ENCODE results near the gene HMGA1. TPM values are rescaled to one million over a fixed set of nuclear protein-coding genes. Genes with fewer than 3 reads are reported as not detected.

Gene HMGA1
- total and polyA plus RNA-seq, 2 experiments from 2014 or later = 1,411 to 2,052 TPM

- TF ChIP-seq ETS1 (IDR thresholded peaks at IDR 0.05) (no peak), EZH2 (IDR thresholded peaks at IDR 0.05; ENCODE audit: low read depth, unreplicated experiment) (no peak), EZH2phosphoT487 (IDR thresholded peaks at IDR 0.05; ENCODE audit: unreplicated experiment) (no peak), ZNF114 (CRISPR knock-in tag; IDR thresholded peaks at IDR 0.05) (no peak)
Observed at GRCh38 chr6:34288581-34288980, 51.9 kb downstream of the HMGA1 start (continued).

- peaks cover 4% of the 10 kb centered on the region; the same call in 1 of the 2 replicates for H3K36me3 ChIP-seq (ENCODE audit: insufficient read depth)
- no peaks in the 10 kb centered on the region for H3K9me3 Mint-ChIP-seq
- TF ChIP-seq STAT1 (IDR thresholded peaks at IDR 0.05; ENCODE audit: unreplicated experiment) (no peak), ZNF462 (CRISPR knock-in tag; IDR thresholded peaks at IDR 0.05) (no peak), ZNF331 (CRISPR knock-in tag; IDR thresholded peaks at IDR 0.05; ENCODE audit: low read depth) (no peak), POLR2AphosphoS5 (IDR thresholded peaks at IDR 0.05; ENCODE audit: low read depth) (no peak), CREB1 (CRISPR knock-in tag; IDR thresholded peaks at IDR 0.05; ENCODE audit: low read depth) (no peak), CTCF (conservative IDR thresholded peaks at IDR 0.05; ENCODE audit: low read depth in 2 of 2) (no peak), ZNF114 (CRISPR knock-in tag; IDR thresholded peaks at IDR 0.05) (no peak), NANOG (IDR thresholded peaks at IDR 0.05; ENCODE audit: borderline replicate concordance) (no peak), ETS1 (IDR thresholded peaks at IDR 0.05) (no peak), EZH2 (IDR thresholded peaks at IDR 0.05; ENCODE audit: low read depth, unreplicated experiment) (no peak), JUNB (IDR thresholded peaks at IDR 0.05; ENCODE audit: unreplicated experiment) (no peak), EZH2phosphoT487 (IDR thresholded peaks at IDR 0.05; ENCODE audit: unreplicated experiment) (no peak)
Observed at GRCh38 chr6:34289137-34289536, 52.5 kb downstream of the HMGA1 start.

More at GRCh38 chr6:34289137-34289536, 52.5 kb downstream of the HMGA1 start:
- DNase-seq (ENCODE audit: low spot score) (no peak), ATAC-seq (no peak)
- H3K4me1 Mint-ChIP-seq = no peaks in the 10 kb centered on the region
- Histone ChIP-seq H3K9me2 (ENCODE audit: insufficient read depth) (no peaks in the 10 kb centered on the region), H3F3A (replicated peaks; ENCODE audit: low read depth) (no peaks in the 10 kb centered on the region; the same call in 1 of the 2 replicates), H3K27me3 (ENCODE audit: insufficient read depth) (no peaks in the 10 kb centered on the region), H3K27ac (ENCODE audit: low read depth) (no peak overlapping the region), H4K20me1 (replicated peaks; ENCODE audit: insufficient read depth) (no peaks in the 10 kb centered on the region; the same call in none of the 2 replicates), H3K4me3 (no peak overlapping the region), H3K79me2 (replicated peaks; ENCODE audit: insufficient read depth) (no peaks in the 10 kb centered on the region), H2AFZ (no peak overlapping the region), H3K4me1 (ENCODE audit: insufficient read depth) (no peaks in the 10 kb centered on the region), H3K4me2 (no peak overlapping the region)
- H3K27me3 Mint-ChIP-seq (ENCODE audit: insufficient read depth, low read depth, poor library complexity) = no peaks in the 10 kb centered on the region
- no peak overlapping the region for H3K27ac Mint-ChIP-seq
- H3K36me3 Mint-ChIP-seq (ENCODE audit: low read depth) = peaks cover 21% of the 10 kb centered on the region
- no peak overlapping the region for H3K4me3 Mint-ChIP-seq
